ENCODE results near the gene ANKRD35.
"Not testable (repeated sequence)": the region's sequence is repeated elsewhere in the genome, so short reads cannot be mapped to it uniquely, and the experiment has no call there.

Gene ANKRD35, protein sequence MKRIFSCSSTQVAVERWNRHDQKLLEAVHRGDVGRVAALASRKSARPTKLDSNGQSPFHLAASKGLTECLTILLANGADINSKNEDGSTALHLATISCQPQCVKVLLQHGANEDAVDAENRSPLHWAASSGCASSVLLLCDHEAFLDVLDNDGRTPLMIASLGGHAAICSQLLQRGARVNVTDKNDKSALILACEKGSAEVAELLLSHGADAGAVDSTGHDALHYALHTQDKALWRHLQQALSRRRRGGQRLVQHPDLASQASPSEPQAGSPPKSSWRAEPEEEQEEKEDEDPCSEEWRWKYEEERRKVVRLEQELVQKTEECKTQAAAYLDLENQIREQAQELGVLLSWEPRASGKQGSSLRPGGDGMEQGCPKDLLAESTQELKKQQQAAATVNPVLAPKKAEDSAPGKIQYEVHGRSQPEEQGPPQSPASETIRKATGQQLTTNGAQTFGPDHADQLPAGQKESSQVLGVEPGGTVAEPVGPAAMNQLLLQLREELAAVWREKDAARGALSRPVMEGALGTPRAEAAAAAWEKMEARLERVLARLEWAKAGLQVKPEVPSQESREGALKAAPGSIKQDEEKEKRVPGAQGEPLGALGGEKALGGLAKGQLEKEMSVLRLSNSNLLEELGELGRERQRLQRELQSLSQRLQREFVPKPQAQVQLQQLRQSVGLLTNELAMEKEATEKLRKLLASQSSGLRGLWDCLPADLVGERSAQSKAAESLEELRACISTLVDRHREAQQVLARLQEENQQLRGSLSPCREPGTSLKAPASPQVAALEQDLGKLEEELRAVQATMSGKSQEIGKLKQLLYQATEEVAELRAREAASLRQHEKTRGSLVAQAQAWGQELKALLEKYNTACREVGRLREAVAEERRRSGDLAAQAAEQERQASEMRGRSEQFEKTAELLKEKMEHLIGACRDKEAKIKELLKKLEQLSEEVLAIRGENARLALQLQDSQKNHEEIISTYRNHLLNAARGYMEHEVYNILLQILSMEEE

GRCh38 chr1:145885738-145886287 lies at the start of gene ANKRD35:
Gene ANKRD35 (minus strand): TSS chr1:145885866. CDS start chr1:145885758, 108 bp downstream.
- H3K4me3 ChIP-seq (ENCODE audit: low read depth, low read length) = peak within 1 kb of the TSS; percentile 70
- no peak for DNase-seq (ENCODE audit: low read depth)

GRCh38 chr1:145932522-145933009 lies 46.9 kb upstream of the ANKRD35 start:
- H3K4me3 ChIP-seq (ENCODE audit: low read depth, low read length); DNase-seq (ENCODE audit: low read depth): not testable (repeated sequence)

DNA sequence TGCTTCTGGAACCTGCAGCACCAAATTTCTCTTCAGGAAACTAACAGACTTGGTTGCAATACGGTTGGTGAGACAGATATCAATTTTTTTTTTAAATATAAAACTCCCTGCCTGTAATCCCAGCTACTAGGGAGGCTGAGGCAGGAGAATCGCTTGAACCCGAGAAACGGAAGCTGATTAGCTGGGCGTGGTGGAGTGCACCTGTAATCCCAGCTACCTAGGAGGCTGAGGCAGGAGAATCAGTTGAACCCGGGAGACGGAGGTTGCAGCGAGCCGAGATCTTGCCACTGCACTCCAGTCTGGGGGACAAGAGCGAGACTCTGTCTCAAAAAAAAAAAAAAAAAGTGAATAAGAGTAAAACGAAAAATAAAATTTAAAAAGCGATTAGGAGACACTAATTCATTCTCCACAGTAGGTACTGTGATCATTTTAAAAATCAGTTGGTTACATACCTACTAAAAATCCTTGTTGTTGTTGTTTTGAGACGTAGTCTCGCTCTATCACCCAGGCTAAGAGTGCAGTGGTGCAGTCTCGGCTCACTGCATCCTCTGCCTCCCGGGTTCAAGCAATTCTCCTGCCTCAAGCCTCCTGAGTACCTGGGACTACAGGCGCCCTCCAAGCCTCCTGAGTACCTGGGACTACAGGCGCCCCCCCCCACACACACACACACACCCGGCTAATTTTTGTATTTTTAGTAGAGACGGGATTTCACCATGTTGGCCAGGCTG lies 42.4 kb upstream of the ANKRD35 start:
- DNase-seq (ENCODE audit: low read depth) = no peak
- peak overlapping the region; percentile 89 for H3K4me3 ChIP-seq (ENCODE audit: low read depth, low read length)

GRCh38 chr1:145927063-145927886 lies 41.6 kb upstream of the ANKRD35 start, which contains the start of gene RBM8A:
Gene RBM8A (minus strand): TSS chr1:145927484. CDS start chr1:145927426, 58 bp downstream.
- peak within 1 kb of the TSS; percentile 89 for H3K4me3 ChIP-seq (ENCODE audit: low read depth, low read length)
- DNase-seq (ENCODE audit: low read depth) = peak; percentile 95

GRCh38 chr1:145926686-145927062 lies 41.0 kb upstream of the ANKRD35 start:
- DNase-seq (ENCODE audit: low read depth) = no peak
- H3K4me3 ChIP-seq (ENCODE audit: low read depth, low read length) = peak overlapping the region; percentile 89

- no peak overlapping the region for H3K4me3 ChIP-seq (ENCODE audit: low read depth, low read length)
- no peak for DNase-seq (ENCODE audit: low read depth)
These were observed 36.6 kb upstream of the ANKRD35 start for GRCh38 chr1:145922266-145922665.

GRCh38 chr1:145920297-145920696 lies 34.6 kb upstream of the ANKRD35 start:
- H3K4me3 ChIP-seq (ENCODE audit: low read depth, low read length); DNase-seq (ENCODE audit: low read depth): not testable (repeated sequence)

- peak; percentile 17 for DNase-seq (ENCODE audit: low read depth)
- peak overlapping the region; percentile 96 for H3K4me3 ChIP-seq (ENCODE audit: low read depth, low read length)
These were observed 33.6 kb upstream of the ANKRD35 start for GRCh38 chr1:145918992-145919939.

DNA sequence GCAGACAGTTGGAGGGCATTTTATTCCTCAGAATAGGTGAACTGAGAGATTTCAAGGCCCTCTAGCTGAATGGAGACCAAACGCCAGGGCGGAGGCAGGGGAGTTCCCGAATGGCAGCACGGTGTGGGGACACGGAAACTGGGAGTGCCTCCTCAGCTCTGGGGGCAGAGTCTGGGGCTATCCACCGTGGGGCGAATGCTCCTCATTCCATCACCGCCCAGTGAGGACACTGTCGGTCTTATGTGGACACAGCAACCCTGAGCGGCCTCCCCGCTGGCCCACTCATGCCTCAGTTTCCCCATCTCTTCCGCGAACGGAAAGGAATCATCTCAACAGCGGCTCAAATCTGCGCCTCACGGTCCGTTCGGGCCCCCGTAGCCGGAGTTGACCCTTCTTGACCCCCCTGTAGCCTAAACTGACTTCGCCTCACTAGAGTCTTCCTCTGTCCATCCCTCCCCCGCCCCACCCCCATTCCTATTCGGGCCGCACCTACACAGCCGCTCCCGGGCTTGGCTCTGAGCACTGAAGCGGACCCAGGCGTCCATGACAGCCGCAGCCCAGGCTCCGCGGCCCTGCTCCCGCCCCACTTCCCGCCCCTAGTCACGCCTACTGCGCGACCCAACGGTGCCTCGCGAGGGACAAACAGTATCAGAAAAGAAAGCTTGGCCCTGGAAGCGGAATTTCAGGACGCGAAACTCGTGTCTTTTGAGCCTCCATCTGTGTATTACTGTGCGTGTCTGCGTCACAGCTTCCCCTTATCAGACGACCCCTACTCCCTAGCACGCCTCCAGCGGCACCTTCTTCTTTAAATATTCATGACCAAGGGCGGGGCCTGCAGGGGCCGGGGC lies 32.7 kb upstream of the ANKRD35 start, which contains the start of gene PEX11B:
Gene PEX11B, minus strand, starts transcription at position 574 of the 848 bp plus-strand sequence. Its CDS starts 29 bp downstream, at position 545.
- peak within 1 kb of the TSS; percentile 96 for H3K4me3 ChIP-seq (ENCODE audit: low read depth, low read length)
- peak; percentile 54 for DNase-seq (ENCODE audit: low read depth)

- peak overlapping the region; percentile 96 for H3K4me3 ChIP-seq (ENCODE audit: low read depth, low read length)
- DNase-seq (ENCODE audit: low read depth) = no peak
These were observed 31.9 kb upstream of the ANKRD35 start for GRCh38 chr1:145917595-145917994.

DNA sequence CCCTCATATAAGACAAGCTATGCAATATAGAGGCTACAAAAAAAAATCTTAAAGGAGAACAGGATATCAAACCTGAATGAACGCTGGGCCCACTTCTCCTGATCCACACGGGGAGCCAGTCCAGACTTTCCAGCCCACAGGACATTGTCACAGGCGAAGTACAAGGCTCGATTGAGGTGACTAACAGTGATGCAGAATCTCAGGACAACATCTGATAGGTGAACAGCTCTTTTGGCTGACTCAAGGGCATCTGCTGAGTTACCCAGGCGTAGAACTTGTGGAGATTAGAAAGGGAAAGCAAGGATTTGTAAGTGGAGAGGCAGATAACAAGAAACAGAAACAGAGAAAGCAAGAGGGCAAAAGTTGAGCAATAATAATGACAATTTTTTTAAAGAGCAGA lies 31.1 kb upstream of the ANKRD35 start:
- no peak overlapping the region for H3K4me3 ChIP-seq (ENCODE audit: low read depth, low read length)
- no peak for DNase-seq (ENCODE audit: low read depth)

- no peak overlapping the region for H3K4me3 ChIP-seq (ENCODE audit: low read depth, low read length)
- no peak for DNase-seq (ENCODE audit: low read depth)
These were observed 26.5 kb upstream of the ANKRD35 start for GRCh38 chr1:145912128-145912641.

- peak overlapping the region; percentile 52 for H3K4me3 ChIP-seq (ENCODE audit: low read depth, low read length)
- DNase-seq (ENCODE audit: low read depth) = peak; percentile 73
These were observed 23.0 kb upstream of the ANKRD35 start for GRCh38 chr1:145908653-145909052.

- DNase-seq (ENCODE audit: low read depth) = no peak
- no peak overlapping the region for H3K4me3 ChIP-seq (ENCODE audit: low read depth, low read length)
These were observed 21.5 kb upstream of the ANKRD35 start for GRCh38 chr1:145906954-145907753.
